Skeletal muscle tissue (tissue), 4 donors: ENCODE results near the gene DNLZ. TPM values are rescaled to one million over a fixed set of nuclear protein-coding genes. Genes with fewer than 3 reads are reported as not detected.
"Not testable (repeated sequence)": the region's sequence is repeated elsewhere in the genome, so short reads cannot be mapped to it uniquely, and the experiment has no call there.

ENCODE experiments used
- H3K27ac ChIP-seq: one replicate; pipeline ENCODE4 v1.7.0; 2013; ENCODE audit warnings: mild to moderate bottlenecking, low read depth, low read length, inconsistent platforms
- H3K27me3 ChIP-seq, 3 donors: one replicate each; pipeline ENCODE4 v1.7.0; 2013; ENCODE audit warnings: low read length in 3 of 3; ENCODE audit not compliant: control insufficient read depth in 3 of 3, insufficient read depth in 3 of 3
- H3K36me3 ChIP-seq, 3 donors: one replicate each; pipeline ENCODE4 v1.7.0; 2013; ENCODE audit warnings: low read length in 3 of 3; ENCODE audit not compliant: control insufficient read depth in 3 of 3, insufficient read depth in 3 of 3
- H3K4me1 ChIP-seq, 3 donors: one replicate each; pipeline ENCODE4 v1.7.0; 2013; ENCODE audit warnings: low read length in 3 of 3, mild to moderate bottlenecking in 3 of 3; ENCODE audit not compliant: control insufficient read depth in 3 of 3, insufficient read depth in 3 of 3
- H3K4me3 ChIP-seq, 3 donors: one replicate each; pipeline ENCODE4 v1.7.0; 2013; ENCODE audit warnings: low read length in 3 of 3
- H3K9ac ChIP-seq, 3 donors: one replicate each; pipeline ENCODE4 v1.7.0; 2013; ENCODE audit warnings: low read length in 3 of 3, mild to moderate bottlenecking in 3 of 3, moderate library complexity in 2 of 3, low read depth in 1 of 3
- H3K9me3 ChIP-seq, 3 donors: one replicate each; pipeline ENCODE4 v1.7.0; 2013; ENCODE audit warnings: low read length in 3 of 3; ENCODE audit not compliant: control insufficient read depth in 3 of 3
- total RNA-seq: library from RNA; depleted of rRNA; stranded (reverse); fragments of >200 nt; gene quantifications from one replicate; pipeline ENCODE4 v1.2.3, GENCODE V29; 2014
- donor health status: Osteomylitis.

Gene DNLZ
- total RNA-seq: 5.2 TPM

DNA sequence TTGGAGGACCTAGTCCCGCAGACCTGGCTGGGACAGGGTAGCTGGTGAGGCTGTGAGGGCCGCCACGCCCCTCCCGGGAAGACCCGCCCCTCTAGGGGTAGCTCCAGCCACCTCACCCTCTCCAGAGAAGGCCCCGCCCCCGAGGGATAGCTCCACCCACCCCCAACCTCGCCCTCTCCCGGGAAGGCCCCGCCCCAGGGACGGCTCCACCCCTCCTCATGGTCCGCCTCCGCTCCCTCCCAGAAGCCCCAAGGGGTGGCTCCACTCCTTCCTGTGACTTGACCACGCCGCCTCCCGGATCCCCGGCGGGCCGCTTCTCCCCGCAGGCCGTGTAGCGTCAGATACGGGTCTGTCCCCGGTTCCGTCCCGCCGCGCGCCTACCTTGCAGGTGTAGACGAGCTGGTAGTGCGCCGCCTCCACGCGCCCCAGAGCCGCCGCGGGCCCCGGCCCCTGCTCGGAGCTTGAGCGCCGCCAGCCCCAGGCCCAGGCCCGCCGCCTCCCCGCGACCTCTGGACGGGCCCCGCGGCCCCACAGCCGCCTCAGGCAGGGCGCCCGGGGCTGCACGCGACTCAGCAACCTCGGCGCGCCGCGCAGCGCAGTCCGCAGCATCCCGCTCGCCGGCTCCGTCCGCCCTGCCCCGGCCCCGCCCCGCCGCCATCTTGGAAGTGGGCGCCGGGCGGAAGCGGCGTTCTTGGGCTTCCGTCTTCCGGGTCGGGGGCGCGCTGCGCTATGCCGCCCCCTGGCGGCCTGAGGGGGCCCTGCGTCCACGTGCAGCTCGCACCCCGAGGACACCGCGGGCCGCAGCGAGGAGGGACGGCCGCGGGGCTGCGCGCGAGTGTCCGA is at the start of gene DNLZ:
Gene DNLZ (minus strand): TSS at position 639 of the 843 bp plus-strand sequence. CDS start 30 bp downstream, at position 609.
- H3K4me3 ChIP-seq: peak within 1 kb of the TSS; percentile 56 to 86 (median 74)
- H3K36me3 ChIP-seq: peaks cover 0 to 2% (median 2%) of the 10 kb centered on the region in 3 donors
- H3K27ac ChIP-seq: peak within 1 kb of the TSS; percentile 40
- peaks cover 5 to 20% (median 8%) of the 10 kb centered on the region in 3 donors for H3K4me1 ChIP-seq
- H3K27me3 ChIP-seq: peaks cover 0 to 11% (median 4%) of the 10 kb centered on the region in 3 donors
- no peaks in the 10 kb centered on the region for H3K9me3 ChIP-seq
- H3K9ac ChIP-seq: peak within 1 kb of the TSS; percentile 57 to 87 (median 64)

DNA sequence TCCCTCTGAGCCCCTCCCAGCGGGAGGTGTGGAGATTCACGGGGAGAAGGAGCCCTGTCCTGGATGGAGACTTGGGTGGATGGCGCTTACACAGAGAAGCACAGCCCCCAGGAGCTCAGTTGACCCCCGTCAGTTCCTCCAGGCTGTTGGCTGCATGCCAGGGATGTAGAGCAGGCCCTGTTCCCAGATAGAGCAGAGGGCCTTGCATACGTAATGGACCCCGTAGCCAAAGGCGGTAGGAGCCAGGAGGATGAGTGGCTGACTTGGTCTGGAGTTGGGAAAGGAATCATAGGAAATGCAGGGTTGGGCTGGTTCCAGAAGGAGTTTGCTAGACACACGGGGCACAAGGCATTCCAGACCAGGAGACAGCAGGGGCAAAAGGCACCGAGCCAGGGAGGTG is 49.4 kb upstream of the DNLZ start:
- Histone ChIP-seq H3K4me3 (no peak overlapping the region), H3K36me3 (peaks cover 47 to 55% (median 50%) of the 10 kb centered on the region in 3 donors), H3K4me1 (peaks cover 18 to 32% (median 19%) of the 10 kb centered on the region in 3 donors), H3K9ac (no peak overlapping the region), H3K27me3 (no peaks in the 10 kb centered on the region), H3K9me3 (no peaks in the 10 kb centered on the region), H3K27ac (no peak overlapping the region)

DNA sequence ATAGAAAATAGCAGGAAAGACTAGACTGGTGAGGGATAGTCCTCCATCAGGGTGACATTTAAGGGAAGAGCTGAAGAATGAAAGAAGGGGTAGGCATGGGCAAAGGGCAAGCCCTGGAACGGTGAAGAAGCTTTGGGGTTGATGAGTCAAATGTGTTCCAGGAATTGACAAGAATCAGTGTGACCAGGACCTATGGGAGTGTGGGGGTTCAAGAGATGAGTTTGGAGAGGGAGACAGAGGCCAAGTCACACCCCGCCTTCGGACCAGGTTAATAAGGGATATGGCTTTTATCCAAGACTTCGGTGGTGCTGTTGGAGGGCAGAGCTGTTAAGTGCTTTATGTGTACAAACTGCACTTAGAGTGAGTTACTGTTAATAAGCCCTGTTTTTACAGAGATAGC is 47.8 kb upstream of the DNLZ start:
- H3K9me3 ChIP-seq: no peaks in the 10 kb centered on the region
- no peaks in the 10 kb centered on the region for H3K27me3 ChIP-seq
- H3K36me3 ChIP-seq: peaks cover 45 to 54% (median 47%) of the 10 kb centered on the region in 3 donors
- H3K27ac ChIP-seq: peak overlapping the region; percentile 77
- peak overlapping the region; percentile 85 to 95 (median 94) for H3K9ac ChIP-seq
- H3K4me3 ChIP-seq: peak overlapping the region; percentile 82 to 91 (median 89)
- peaks cover 18 to 32% (median 19%) of the 10 kb centered on the region in 3 donors for H3K4me1 ChIP-seq

DNA sequence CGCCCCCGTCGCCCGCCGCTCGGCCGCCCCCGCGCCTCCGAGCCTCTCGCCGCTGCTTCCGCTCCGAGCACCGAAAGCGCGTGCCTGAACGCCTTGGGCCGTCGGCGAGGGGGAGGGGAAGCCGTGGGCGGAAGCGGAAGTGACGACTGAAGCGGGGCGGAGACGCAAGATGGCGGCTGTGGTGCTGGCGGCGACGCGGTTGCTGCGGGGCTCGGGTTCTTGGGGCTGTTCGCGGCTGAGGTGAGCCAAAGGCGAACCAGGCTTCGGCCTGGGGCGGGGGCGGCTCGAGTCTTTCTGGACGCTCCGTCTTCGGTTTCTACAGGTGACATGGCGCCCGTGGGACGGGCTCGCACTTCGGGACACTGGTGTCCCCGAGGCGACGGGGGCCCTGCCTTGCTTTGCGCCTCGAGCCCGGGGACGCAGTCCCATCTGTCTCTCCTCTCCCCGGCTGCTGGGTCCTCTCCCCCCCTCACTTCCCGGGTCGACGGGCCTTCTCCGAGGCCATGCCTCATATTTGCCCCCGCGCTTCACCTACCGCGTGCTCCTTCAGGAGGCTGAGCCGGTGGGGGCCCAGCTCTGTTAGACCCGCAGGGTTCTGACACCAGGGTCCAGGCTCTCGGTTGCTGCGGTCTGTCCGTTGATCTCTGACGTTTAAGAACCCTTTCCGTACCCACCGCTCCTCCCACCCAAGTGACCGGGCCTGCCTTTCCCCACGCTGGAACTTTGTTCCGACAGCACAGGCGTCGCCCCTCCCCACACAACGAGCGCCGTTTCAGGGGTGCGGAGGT is 47.1 kb upstream of the DNLZ start, which contains the start of the genes ENTR1 and PMPCA:
Gene ENTR1 (minus strand): TSS at position 115 of the 788 bp plus-strand sequence. CDS start 217 bp downstream, outside the sequence.
Gene PMPCA (plus strand): TSS at position 159 of the 788 bp plus-strand sequence. CDS start 11 bp downstream, at position 170.
- Histone ChIP-seq H3K27ac (peak within 1 kb of the TSS; percentile 77), H3K4me1 (peaks cover 18 to 32% (median 19%) of the 10 kb centered on the region in 3 donors), H3K9ac (peak within 1 kb of the TSS; percentile 85 to 95 (median 94)), H3K4me3 (peak within 1 kb of the TSS; percentile 82 to 91 (median 89)), H3K27me3 (no peaks in the 10 kb centered on the region), H3K36me3 (peaks cover 41 to 51% (median 42%) of the 10 kb centered on the region in 3 donors), H3K9me3 (no peaks in the 10 kb centered on the region)

DNA sequence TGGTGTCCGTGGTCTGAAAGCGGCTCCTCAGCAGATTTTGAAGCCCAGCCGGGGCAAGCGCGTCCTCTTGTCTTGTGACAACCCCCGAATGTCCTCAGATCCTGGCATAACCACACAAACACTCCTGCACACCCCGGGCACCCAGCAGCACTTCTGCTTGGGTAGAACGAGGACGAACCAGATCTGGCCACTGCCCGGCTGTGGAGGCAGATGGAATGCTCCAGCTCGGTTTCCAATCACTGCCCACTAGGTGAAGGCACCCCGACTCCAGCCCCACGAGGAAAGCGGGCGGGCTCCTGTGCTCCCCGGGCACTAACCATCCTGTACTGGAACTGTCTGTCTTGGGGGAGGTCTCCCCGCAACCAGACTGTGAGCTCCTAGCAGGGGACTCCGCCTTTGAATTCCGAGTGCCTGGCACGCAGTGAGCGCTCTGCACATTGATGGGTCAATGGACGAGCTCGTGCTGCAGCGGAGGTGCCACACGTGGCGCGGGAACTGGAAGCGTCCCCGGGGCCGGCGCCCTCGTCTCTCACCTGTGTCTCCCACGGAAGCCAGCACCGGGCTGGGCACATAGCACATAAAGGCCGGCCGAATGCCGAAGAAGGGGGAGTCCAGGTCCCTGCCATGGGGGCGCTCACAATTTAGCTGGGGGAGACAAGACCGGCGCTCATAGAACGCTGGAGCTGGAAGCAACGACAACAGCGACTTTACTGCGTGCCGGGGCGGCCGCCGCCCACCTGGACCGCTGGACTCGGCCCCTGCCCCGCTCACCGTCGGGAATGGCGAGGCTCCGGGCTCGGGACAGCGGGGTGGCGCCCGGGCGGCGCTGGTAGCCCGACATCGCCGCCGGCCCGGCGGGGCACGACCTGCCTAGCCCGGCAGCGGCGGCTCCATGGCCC is 46.3 kb upstream of the DNLZ start:
- Histone ChIP-seq H3K27ac (peak overlapping the region; percentile 66), H3K9ac (peak overlapping the region; percentile 76 to 88 (median 83)), H3K4me1 (peaks cover 18 to 32% (median 19%) of the 10 kb centered on the region in 3 donors), H3K4me3 (peak overlapping the region; percentile 78 to 82 (median 81)), H3K9me3 (no peaks in the 10 kb centered on the region), H3K36me3 (peaks cover 44 to 53% (median 45%) of the 10 kb centered on the region in 3 donors), H3K27me3 (no peaks in the 10 kb centered on the region)

DNA sequence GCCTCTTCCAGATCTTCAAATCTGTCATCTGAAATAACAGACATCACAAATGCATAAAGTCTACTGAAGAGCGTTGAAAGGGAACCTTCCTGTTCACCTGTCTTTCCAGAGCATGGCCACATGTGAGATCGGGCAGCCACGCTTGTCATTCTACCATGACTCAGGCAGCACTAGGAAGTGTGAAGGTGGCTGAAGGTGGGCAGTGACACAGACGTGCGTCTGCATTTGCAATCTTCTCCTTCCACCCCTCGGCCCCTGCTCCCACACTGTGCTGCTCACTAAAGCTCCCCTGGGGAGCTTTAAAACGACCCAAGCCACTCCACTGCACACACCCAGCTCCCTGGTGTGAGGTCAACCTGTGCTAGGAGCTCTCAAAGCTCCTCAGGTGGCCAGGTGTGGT is 44.4 kb upstream of the DNLZ start:
- H3K9ac ChIP-seq: no peak overlapping the region
- H3K36me3 ChIP-seq: peaks cover 33 to 49% (median 40%) of the 10 kb centered on the region in 3 donors

DNA sequence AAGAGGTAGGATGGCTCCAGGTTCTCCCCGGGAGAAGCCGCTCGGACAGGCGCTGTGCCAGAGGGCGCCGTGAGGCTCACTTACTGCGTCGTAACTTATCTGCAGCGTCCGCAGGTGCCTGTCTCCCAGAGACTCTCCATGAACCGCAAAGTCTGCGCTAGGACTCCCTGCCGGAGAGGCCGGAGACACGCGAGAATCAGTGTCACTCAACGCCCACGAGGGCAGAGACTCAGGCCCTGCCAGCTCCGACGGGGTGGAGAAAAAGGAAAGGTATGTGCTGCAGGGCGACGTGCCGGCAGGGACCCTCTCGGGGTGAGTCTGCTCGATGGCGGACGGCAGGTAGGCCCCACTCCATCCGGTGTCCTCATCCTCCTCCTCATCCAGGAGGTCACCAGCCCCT is 43.5 kb upstream of the DNLZ start:
- H3K9ac ChIP-seq, H3K27ac ChIP-seq, H3K4me3 ChIP-seq, H3K27me3 ChIP-seq, H3K9me3 ChIP-seq: not testable (repeated sequence)
- Histone ChIP-seq H3K36me3 (peaks cover 34 to 44% (median 39%) of the 10 kb centered on the region in 3 donors), H3K4me1 (peaks cover 18 to 27% (median 19%) of the 10 kb centered on the region in 3 donors)

More for the DNA sequence above, 44.4 kb upstream of the DNLZ start:
- Histone ChIP-seq H3K27me3 (no peaks in the 10 kb centered on the region), H3K27ac (no peak overlapping the region), H3K4me3 (no peak overlapping the region), H3K9me3 (no peaks in the 10 kb centered on the region), H3K4me1 (peaks cover 18 to 29% (median 19%) of the 10 kb centered on the region in 3 donors)

DNA sequence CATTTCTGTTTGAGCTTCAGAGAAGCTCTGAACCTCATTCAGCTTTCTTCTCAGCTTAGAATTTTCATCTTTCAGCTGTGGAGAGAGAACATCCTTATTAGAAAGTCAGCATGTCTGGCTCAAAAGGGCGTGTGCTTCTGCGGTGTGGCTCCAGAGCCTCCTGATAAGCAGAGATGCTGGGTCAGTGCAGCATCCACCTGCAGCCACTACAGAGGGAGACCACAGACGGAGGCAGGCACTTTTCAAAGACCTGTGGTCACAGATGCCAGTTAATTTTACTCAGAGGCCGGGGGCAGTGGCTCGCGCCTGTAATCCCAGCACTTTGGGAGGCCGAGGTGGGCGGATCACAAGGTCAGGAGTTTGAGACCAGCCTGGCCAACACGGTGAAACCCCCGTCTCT is 42.4 kb upstream of the DNLZ start:
- H3K36me3 ChIP-seq: peaks cover 35 to 46% (median 45%) of the 10 kb centered on the region in 3 donors
- not testable (repeated sequence) for H3K27ac ChIP-seq, H3K9me3 ChIP-seq, H3K27me3 ChIP-seq, H3K9ac ChIP-seq, H3K4me3 ChIP-seq
- peaks cover 7 to 15% (median 8%) of the 10 kb centered on the region in 3 donors for H3K4me1 ChIP-seq

DNA sequence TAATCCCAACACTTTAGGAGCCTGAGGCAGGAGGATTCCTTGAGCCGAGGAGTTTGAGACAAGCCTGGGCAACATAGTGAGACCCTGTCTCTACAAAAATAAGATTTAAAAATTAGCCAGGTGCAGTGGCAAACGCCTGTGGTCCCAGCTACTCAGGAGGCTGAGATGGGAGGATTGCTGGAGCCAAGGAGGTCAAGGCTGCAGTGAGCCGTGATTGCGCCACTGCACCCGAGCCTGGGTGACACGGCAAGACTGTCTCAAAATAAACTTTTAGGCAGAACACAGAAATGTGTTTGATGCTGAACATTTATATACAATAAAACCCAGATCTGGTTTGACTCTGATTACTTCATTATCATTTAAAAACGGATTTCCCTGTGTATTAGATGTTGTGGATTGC is 41.9 kb upstream of the DNLZ start:
- H3K4me1 ChIP-seq: peaks cover 10 to 16% (median 12%) of the 10 kb centered on the region in 3 donors
- H3K27ac ChIP-seq: no peak overlapping the region
- H3K36me3 ChIP-seq: peaks cover 35 to 46% (median 45%) of the 10 kb centered on the region in 3 donors
- no peak overlapping the region for H3K4me3 ChIP-seq
- no peaks in the 10 kb centered on the region for H3K9me3 ChIP-seq
- no peak overlapping the region for H3K9ac ChIP-seq
- no peaks in the 10 kb centered on the region for H3K27me3 ChIP-seq
